Lower leg skin (tissue), 4 donors: ENCODE data around the gene ABCF2. TPM values are rescaled to one million over a fixed set of nuclear protein-coding genes. Genes with fewer than 3 reads are reported as not detected.

Experiments
- DNase-seq, 2 donors: peaks; one replicate each; pipeline ENCODE4 v3.0.0-alpha.2; 2019; ENCODE audit warnings: low spot score in 2 of 2
- H3K4me3 ChIP-seq: fragments of 200-600 bp; sonication (generic); 2 replicates; pipeline ENCODE4 v1.5.1; 2017; ENCODE audit warnings: mild to moderate bottlenecking, low read depth; ENCODE audit not compliant: poor library complexity, severe bottlenecking
- CTCF ChIP-seq, 3 donors: fragments of 450-650 bp; IDR thresholded peaks; one replicate each; pipeline ENCODE4 v1.5.1; 2016; ENCODE audit warnings: antibody characterized with exemption in 3 of 3, mild to moderate bottlenecking in 3 of 3, moderate library complexity in 2 of 3
- POLR2A ChIP-seq, 2 donors: fragments of 450-650 bp; IDR thresholded peaks; one replicate each; pipeline ENCODE4 v1.6.1; 2016 to 2017; ENCODE audit warnings: antibody characterized with exemption in 2 of 2, mild to moderate bottlenecking in 1 of 2, moderate library complexity in 1 of 2
- WGBS, 2 donors: methylation state at CpG; one replicate each; pipeline ENCODE4 v1.1.5; 2018; 5-methylcytosine and 5-hydroxymethylcytosine counted together
- intact Hi-C: fragments of 100-400 bp; cut with DNase I; formaldehyde crosslinking; loops from one replicate; pipeline ENCODE4 v1.15.0; 2023; ENCODE audit warnings: low total_unique reads
- microRNA counts, 2 donors: library from miRNA; unstranded; fragments of <30 nt; microRNA quantifications; one replicate each; lab custom pipeline; 2016
- total RNA-seq, 4 donors: library from RNA; depleted of rRNA; stranded (reverse); fragments of >200 nt; gene quantifications; one replicate each; pipeline ENCODE4 v1.1.0, GENCODE V29; 2016

The ABCF2 gene
- total RNA-seq, 4 donors from 2014 or later, result 16.4 to 267 (median 29.1) TPM

GRCh38 chr7:151168787-151169162 lies 58.2 kb downstream of the ABCF2 start:
- 54 to 61% methylated on average over 10 of the region's 10 CpGs for WGBS, 2 donors
- TF ChIP-seq POLR2A (IDR thresholded peaks at IDR 0.05) (no peak), CTCF (IDR thresholded peaks at IDR 0.05) (no peak)
- H3K4me3 ChIP-seq, result no peak overlapping the region
- DNase-seq, result no peak
- intact Hi-C loops, result loop anchor here (10.0 kb wide), 1 partner anchor 136 kb away; no protein-coding TSS in a partner anchor

- no peak for DNase-seq
- TF ChIP-seq CTCF (IDR thresholded peaks at IDR 0.05), result no peak
- TF ChIP-seq POLR2A (IDR thresholded peaks at IDR 0.05), result no peak
- intact Hi-C loops, result loop anchor here (10.0 kb wide), 1 partner anchor 137 kb away; no protein-coding TSS in a partner anchor
- H3K4me3 ChIP-seq, result peak overlapping the region; percentile 15
- 5 to 6% methylated on average over 26 to 32 of the region's 52 CpGs for WGBS, 2 donors
Measured at GRCh38 chr7:151168003-151168786, 58.8 kb downstream of the ABCF2 start.

- no peak for TF ChIP-seq CTCF (IDR thresholded peaks at IDR 0.05)
- TF ChIP-seq POLR2A (IDR thresholded peaks at IDR 0.05), result no peak
- no peak for DNase-seq
- WGBS, 2 donors, result 2% methylated on average over 13 to 31 of the region's 101 CpGs
- intact Hi-C loops, result loop anchor here (10.0 kb wide), 1 partner anchor 137 kb away; no protein-coding TSS in a partner anchor
- H3K4me3 ChIP-seq, result peak within 1 kb of the TSS; percentile 15
Measured at GRCh38 chr7:151167197-151167961, 59.6 kb downstream of the ABCF2 start, which contains the start of gene GBX1. TSS of gene GBX1 (minus strand) at chr7:151167694. CDS start at chr7:151167548, 146 bp downstream.

- WGBS, 2 donors, result 14 to 21% methylated on average over 17 to 25 of the region's 31 CpGs
- intact Hi-C loops, result loop anchor here (10.0 kb wide), 1 partner anchor 138 kb away; no protein-coding TSS in a partner anchor
- peak overlapping the region; percentile 1 for H3K4me3 ChIP-seq
- no peak for DNase-seq
- TF ChIP-seq CTCF (IDR thresholded peaks at IDR 0.05) (no peak), POLR2A (IDR thresholded peaks at IDR 0.05) (no peak)
Measured at GRCh38 chr7:151166629-151167196, 60.3 kb downstream of the ABCF2 start.

MicroRNAs encoded within 50 kb of the gene (microRNA counts, 767-probe panel; counts per million panel counts)
- 0 to 358 counts per million in 2 donors for microRNA hsa-miR-671-3p (lab: Ali Mortazavi, UCI)
- microRNA hsa-miR-671-5p (lab: Ali Mortazavi, UCI), result 0 to 358 counts per million in 2 donors

Other genes with a start within 250 kb of the ABCF2 start
- gene KCNH2, start 248.9 kb downstream of the ABCF2 start, total RNA-seq, result 1 to 10 TPM in 1 of 4 donors, under 1 TPM in 3; 0.15 to 1.1 (median 0.36) TPM
- 1 to 10 TPM; 4.0 to 8.9 (median 5.8) TPM for gene NOS3, start 236.2 kb downstream of the ABCF2 start, total RNA-seq
- gene ATG9B, start 202.7 kb downstream of the ABCF2 start, total RNA-seq, result 100 to 1,000 TPM in 1 of 4 donors, 10 to 100 TPM in 3; 47.6 to 125 (median 59.8) TPM
- gene ABCB8, start 198.8 kb downstream of the ABCF2 start, total RNA-seq, result 10 to 100 TPM; 22.9 to 35.2 (median 27.6) TPM
- gene ASIC3, start 178.7 kb downstream of the ABCF2 start, total RNA-seq, result 1 to 10 TPM; 2.3 to 2.9 (median 2.5) TPM
- gene CDK5, start 169.3 kb downstream of the ABCF2 start, total RNA-seq, result 10 to 100 TPM in 1 of 4 donors, 1 to 10 TPM in 3; 3.9 to 13.7 (median 7.2) TPM
- 10 to 100 TPM; 56.3 to 83.5 (median 67.7) TPM for gene SLC4A2, start 167.6 kb downstream of the ABCF2 start, total RNA-seq
- 10 to 100 TPM; 47.4 to 80.7 (median 69.0) TPM for gene FASTK, start 146.4 kb downstream of the ABCF2 start, total RNA-seq
- 10 to 100 TPM; 58.5 to 61.7 (median 60.4) TPM for gene TMUB1, start 143.7 kb downstream of the ABCF2 start, total RNA-seq
- 100 to 1,000 TPM in 3 of 4 donors, 10 to 100 TPM in 1; 81.2 to 132 (median 102) TPM for gene AGAP3, start 140.7 kb downstream of the ABCF2 start, total RNA-seq
- gene GBX1, start 59.5 kb downstream of the ABCF2 start, total RNA-seq, result 1 to 10 TPM in 1 of 4 donors, not detected in 3; 2.4 TPM
- gene ASB10, start 40.0 kb downstream of the ABCF2 start, total RNA-seq, result not detected
- not detected for gene H2BK1, start 16.7 kb downstream of the ABCF2 start, total RNA-seq
- gene CHPF2, start 5.3 kb upstream of the ABCF2 start, total RNA-seq, result 10 to 100 TPM; 15.4 to 32.2 (median 26.7) TPM
- 10 to 100 TPM in 3 of 4 donors, 1 to 10 TPM in 1; 4.8 to 19.8 (median 13.5) TPM for gene SMARCD3, start 21.5 kb upstream of the ABCF2 start, total RNA-seq
- gene NUB1, start 114.6 kb upstream of the ABCF2 start, total RNA-seq, result 10 to 100 TPM; 40.1 to 48.3 (median 47.5) TPM
- 1 to 10 TPM in 3 of 4 donors, not detected in 1; 1.4 to 2.4 (median 2.0) TPM for gene WDR86, start 182.8 kb upstream of the ABCF2 start, total RNA-seq
- not detected for gene CRYGN, start 212.9 kb upstream of the ABCF2 start, total RNA-seq